Measurements from ENCODE around the gene SUSD5. TPM values are rescaled to one million over a fixed set of nuclear protein-coding genes. Genes with fewer than 3 reads are reported as not detected.
"Not testable (repeated sequence)": the region's sequence is repeated elsewhere in the genome, so short reads cannot be mapped to it uniquely, and the experiment has no call there.

The SUSD5 gene
- total RNA-seq, 8 experiments from 2014 or later, result 0.20 to 14.0 (median 0.77) TPM

DNA sequence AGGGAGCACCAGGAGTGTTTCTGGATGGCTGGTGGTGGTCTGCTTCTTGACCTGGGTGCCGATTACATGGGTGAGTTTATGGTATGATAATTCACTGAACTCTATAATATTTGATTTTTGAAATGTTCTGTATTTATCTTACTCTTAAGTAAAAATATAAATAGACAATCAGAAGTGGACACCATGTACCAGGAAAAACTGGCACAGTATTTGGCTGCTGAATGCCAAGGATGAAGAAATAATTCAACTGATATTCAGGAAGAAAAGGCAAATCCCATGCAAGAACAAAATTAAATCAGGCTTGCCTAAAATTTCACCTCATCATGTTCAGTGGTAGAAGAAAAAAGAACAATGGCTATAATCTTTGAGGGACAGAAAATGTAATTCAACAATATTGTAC is 53.2 kb downstream of the SUSD5 start:
- no peak overlapping the region for H3K4me3 ChIP-seq
- in situ Hi-C loops (cut with MboI; ENCODE audit: low pct_unique_long_range_greater_than_20kb in 2 of 9, low sequenced_read_pairs in 9 of 9, unreplicated experiment in 9 of 9), result no loop called here
- H3K4me1 ChIP-seq (replicated peaks in 1 of 2), result no peaks in the 10 kb centered on the region
- no peak for ATAC-seq (replicated peaks in 6 of 8)
- 80 to 100% (median 100%) methylated on average over 1 of the region's 1 CpG; no CpG with 5 or more reads in 4 of the 10 experiments for WGBS, 10 experiments
- no peak overlapping the region for H3K27ac ChIP-seq

DNA sequence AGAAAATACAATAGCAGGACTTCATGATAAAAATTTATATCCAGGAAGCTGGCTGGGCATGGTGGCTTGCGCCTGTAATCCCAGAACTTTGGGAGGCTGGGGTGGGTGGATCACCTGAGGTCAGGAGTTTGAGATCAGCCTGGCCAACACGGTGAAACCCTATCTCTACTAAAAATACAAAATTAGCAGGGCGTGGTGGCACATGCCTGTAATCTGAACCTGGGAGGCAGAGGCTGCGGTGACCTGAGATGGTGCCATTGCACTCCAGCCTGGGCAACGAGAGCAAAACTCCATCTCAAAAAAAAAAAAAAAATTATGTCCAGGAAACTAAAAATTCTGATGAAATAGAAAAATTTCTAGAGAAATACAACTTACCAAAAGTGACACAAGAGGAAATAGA is 56.0 kb downstream of the SUSD5 start:
- 20 to 86% (median 74%) methylated on average over 1 to 5 of the region's 5 CpGs for WGBS, 10 experiments
- in situ Hi-C loops (cut with MboI; ENCODE audit: low pct_unique_long_range_greater_than_20kb in 2 of 9, low sequenced_read_pairs in 9 of 9, unreplicated experiment in 9 of 9); H3K4me1 ChIP-seq (replicated peaks in 1 of 2); ATAC-seq (replicated peaks in 6 of 8); H3K4me3 ChIP-seq; H3K27ac ChIP-seq: not testable (repeated sequence)

DNA sequence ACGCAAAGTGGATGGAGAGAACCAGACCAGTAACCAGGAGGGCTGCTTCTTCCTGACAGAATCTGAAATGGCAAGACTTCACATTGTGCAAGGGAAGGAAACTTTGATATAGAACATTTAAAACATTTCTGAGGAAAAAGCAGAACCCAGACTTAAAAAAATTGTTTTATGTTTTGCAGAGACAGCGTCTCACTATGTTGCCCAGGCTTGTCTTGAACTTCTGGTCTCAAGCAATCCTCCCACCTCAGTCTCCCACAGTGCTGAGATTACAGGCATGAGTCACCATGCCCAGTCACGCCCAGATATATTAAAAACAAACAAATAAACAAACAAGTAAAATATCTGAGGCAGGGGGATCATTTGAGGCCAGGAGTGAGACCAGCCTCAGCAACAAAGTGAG is 58.6 kb downstream of the SUSD5 start:
- 43 to 100% (median 80%) methylated on average over 1 to 2 of the region's 3 CpGs; no CpG with 5 or more reads in 3 of the 10 experiments for WGBS, 10 experiments
- no peak overlapping the region for H3K27ac ChIP-seq
- no peak for ATAC-seq (replicated peaks in 6 of 8)
- H3K4me3 ChIP-seq, result no peak overlapping the region
- in situ Hi-C loops (cut with MboI; ENCODE audit: low pct_unique_long_range_greater_than_20kb in 2 of 9, low sequenced_read_pairs in 9 of 9, unreplicated experiment in 9 of 9), result no loop called here
- no peaks in the 10 kb centered on the region for H3K4me1 ChIP-seq (replicated peaks in 1 of 2)

- Histone ChIP-seq H3K4me3 (no peak overlapping the region), H3K27ac (no peak overlapping the region), H3K4me1 (replicated peaks in 1 of 2) (no peaks in the 10 kb centered on the region)
- ATAC-seq (replicated peaks in 6 of 8), result no peak
- in situ Hi-C loops (cut with MboI; ENCODE audit: low pct_unique_long_range_greater_than_20kb in 2 of 9, low sequenced_read_pairs in 9 of 9, unreplicated experiment in 9 of 9), result no loop called here
- WGBS, 10 experiments, result 59 to 100% (median 92%) methylated on average over 1 to 4 of the region's 4 CpGs; no CpG with 5 or more reads in 4 of the 10 experiments
Observed at GRCh38 chr3:33159234-33159633, 59.4 kb downstream of the SUSD5 start.

GRCh38 chr3:33155301-33155700 is 63.3 kb downstream of the SUSD5 start:
- no peak overlapping the region for H3K4me3 ChIP-seq
- 0 to 100% (median 72%) methylated on average over 1 to 3 of the region's 3 CpGs for WGBS, 10 experiments
- in situ Hi-C loops (cut with MboI; ENCODE audit: low pct_unique_long_range_greater_than_20kb in 2 of 9, low sequenced_read_pairs in 9 of 9, unreplicated experiment in 9 of 9), result no loop called here

GRCh38 chr3:33153782-33154181 is 64.8 kb downstream of the SUSD5 start:
- 20 to 100% (median 95%) methylated on average over 1 to 4 of the region's 4 CpGs; no CpG with 5 or more reads in 3 of the 10 experiments for WGBS, 10 experiments
- no peaks in the 10 kb centered on the region for H3K4me1 ChIP-seq (replicated peaks in 1 of 2)
- in situ Hi-C loops (cut with MboI; ENCODE audit: low pct_unique_long_range_greater_than_20kb in 2 of 9, low sequenced_read_pairs in 9 of 9, unreplicated experiment in 9 of 9), result no loop called here
- H3K27ac ChIP-seq, result no peak overlapping the region
- H3K4me3 ChIP-seq, result no peak overlapping the region
- no peak for ATAC-seq (replicated peaks in 6 of 8)

More at GRCh38 chr3:33155301-33155700, 63.3 kb downstream of the SUSD5 start:
- ATAC-seq (replicated peaks in 6 of 8), result peak in 2 of 8 experiments; percentile 22 to 55
- Histone ChIP-seq H3K4me1 (replicated peaks in 1 of 2) (no peaks in the 10 kb centered on the region), H3K27ac (no peak overlapping the region)

GRCh38 chr3:33152363-33153360 is 65.9 kb downstream of the SUSD5 start:
- WGBS, 10 experiments, result 70 to 100% (median 89%) methylated on average over 1 to 13 of the region's 19 CpGs; no CpG with 5 or more reads in 3 of the 10 experiments
- no peak for ATAC-seq (replicated peaks in 6 of 8)
- Histone ChIP-seq H3K4me1 (replicated peaks in 1 of 2) (no peaks in the 10 kb centered on the region), H3K27ac (no peak overlapping the region), H3K4me3 (no peak overlapping the region)
- in situ Hi-C loops (cut with MboI; ENCODE audit: low pct_unique_long_range_greater_than_20kb in 2 of 9, low sequenced_read_pairs in 9 of 9, unreplicated experiment in 9 of 9), result no loop called here

DNA sequence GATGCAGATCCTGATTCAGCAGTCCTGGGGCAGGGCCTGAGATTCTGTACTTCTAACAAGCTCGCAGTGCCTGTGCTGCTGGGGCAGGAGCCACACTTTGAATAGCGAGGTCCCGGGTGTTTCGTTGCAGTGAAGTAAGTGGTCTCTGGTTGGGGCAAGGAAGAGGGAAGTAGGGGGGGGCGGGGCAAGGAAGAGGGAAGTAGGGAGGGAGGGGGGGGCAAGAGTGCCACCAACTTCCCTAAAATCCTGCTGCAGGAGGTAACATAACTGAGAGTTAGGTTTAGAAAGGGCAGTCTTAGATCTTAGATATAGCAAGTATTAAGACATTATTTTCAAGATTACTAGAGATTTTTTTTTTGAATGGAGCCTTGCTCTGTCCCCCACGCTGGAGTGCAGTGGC is 69.3 kb downstream of the SUSD5 start:
- WGBS, 10 experiments, result 80 to 100% (median 95%) methylated on average over 1 to 2 of the region's 6 CpGs; no CpG with 5 or more reads in 6 of the 10 experiments
- Histone ChIP-seq H3K27ac (no peak overlapping the region), H3K4me3 (no peak overlapping the region), H3K4me1 (replicated peaks in 1 of 2) (no peaks in the 10 kb centered on the region)
- in situ Hi-C loops (cut with MboI; ENCODE audit: low pct_unique_long_range_greater_than_20kb in 2 of 9, low sequenced_read_pairs in 9 of 9, unreplicated experiment in 9 of 9), result loop anchor here in 5 of 9 experiments (25.0 kb wide), 3 partner anchors 213 to 638 kb away; partner anchors contain the start of gene PDCD6IP (in 1 of the 5)
- ATAC-seq (replicated peaks in 6 of 8), result no peak

- 21 to 96% (median 87%) methylated on average over 2 to 8 of the region's 8 CpGs for WGBS, 10 experiments
- Histone ChIP-seq H3K27ac (no peak overlapping the region), H3K4me1 (replicated peaks in 1 of 2) (no peaks in the 10 kb centered on the region), H3K4me3 (no peak overlapping the region)
- in situ Hi-C loops (cut with MboI; ENCODE audit: low pct_unique_long_range_greater_than_20kb in 2 of 9, low sequenced_read_pairs in 9 of 9, unreplicated experiment in 9 of 9), result loop anchor here in 5 of 9 experiments (25.0 kb wide), 3 partner anchors 215 to 640 kb away; partner anchors contain the start of gene PDCD6IP (in 1 of the 5)
- ATAC-seq (replicated peaks in 6 of 8), result peak in 2 of 8 experiments; percentile 39 to 47
Observed at GRCh38 chr3:33146791-33147445, 71.7 kb downstream of the SUSD5 start.

DNA sequence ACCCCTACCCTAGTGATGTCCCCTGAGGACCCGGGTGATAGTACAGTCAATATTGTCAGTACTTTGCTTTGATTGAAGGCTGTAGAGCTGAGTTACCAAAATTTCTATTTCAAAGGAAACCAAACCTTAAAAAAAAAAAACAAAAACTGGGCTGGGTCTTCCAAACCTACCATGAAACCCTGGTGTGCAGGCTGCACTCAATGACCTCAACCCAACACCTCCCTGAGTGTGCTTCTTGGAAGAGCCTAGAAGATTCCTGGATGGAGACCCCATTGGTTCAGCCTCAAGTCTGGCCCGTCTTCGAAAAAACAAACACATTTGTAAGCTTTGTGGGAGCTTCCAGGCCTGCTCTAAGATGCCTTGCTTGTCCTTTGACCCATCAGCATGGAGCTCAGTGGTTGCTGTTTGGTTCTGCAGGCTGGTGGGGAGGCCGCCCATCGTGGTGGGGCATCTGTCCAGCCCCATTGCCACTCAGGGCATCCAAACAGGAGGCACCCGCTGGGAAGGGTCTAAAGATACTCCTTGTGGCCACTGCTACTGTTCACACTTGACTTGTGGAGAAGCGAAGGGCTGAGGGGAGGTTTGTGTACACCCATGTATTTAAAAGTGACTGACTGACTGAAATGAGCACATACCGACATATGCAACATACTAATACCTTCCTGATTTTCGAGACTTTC is 72.6 kb downstream of the SUSD5 start:
- WGBS, 10 experiments, result 0 to 88% (median 80%) methylated on average over 1 to 8 of the region's 9 CpGs; no CpG with 5 or more reads in 3 of the 10 experiments
- in situ Hi-C loops (cut with MboI; ENCODE audit: low pct_unique_long_range_greater_than_20kb in 2 of 9, low sequenced_read_pairs in 9 of 9, unreplicated experiment in 9 of 9), result loop anchor here in 5 of 9 experiments (25.0 kb wide), 3 partner anchors 216 to 641 kb away; partner anchors contain the start of gene PDCD6IP (in 1 of the 5)
- Histone ChIP-seq H3K27ac (no peak overlapping the region), H3K4me3 (no peak overlapping the region), H3K4me1 (replicated peaks in 1 of 2) (no peaks in the 10 kb centered on the region)
- no peak for ATAC-seq (replicated peaks in 6 of 8)

DNA sequence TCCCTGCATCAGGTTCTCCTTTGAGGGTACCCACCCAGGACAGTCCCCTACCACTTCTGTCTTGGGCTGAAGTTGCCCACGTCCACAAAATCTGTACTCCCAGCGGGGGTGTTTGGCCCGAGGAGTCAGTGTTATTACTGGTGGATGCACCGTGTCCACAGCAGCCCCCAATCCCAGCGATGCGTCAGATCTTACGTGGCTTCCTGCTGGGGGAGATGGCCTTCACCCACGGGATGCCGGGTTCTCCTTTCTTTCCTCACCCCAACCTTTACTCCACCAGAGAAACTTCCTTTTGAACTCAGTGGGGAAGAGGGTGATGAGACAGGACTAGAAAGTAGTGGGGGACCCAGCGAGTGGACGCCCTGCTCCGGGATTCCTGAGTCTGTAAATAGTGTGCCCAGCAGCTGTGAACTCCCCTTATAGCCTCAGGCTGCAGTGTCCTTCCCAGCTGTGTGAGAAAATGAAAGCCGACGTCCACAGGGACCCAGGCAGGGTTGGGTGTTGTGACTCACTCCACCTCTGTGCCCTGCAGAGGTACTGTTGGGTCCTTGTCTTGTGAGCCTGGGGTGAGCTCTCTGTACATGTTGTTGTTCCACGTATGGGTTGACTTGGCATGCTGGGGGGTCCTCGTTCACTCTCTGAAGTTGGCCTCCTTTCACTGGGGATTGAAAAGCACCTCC is 73.2 kb downstream of the SUSD5 start:
- H3K27ac ChIP-seq, result no peak overlapping the region
- in situ Hi-C loops (cut with MboI; ENCODE audit: low pct_unique_long_range_greater_than_20kb in 2 of 9, low sequenced_read_pairs in 9 of 9, unreplicated experiment in 9 of 9), result loop anchor here in 5 of 9 experiments (25.0 kb wide), 3 partner anchors 217 to 642 kb away; partner anchors contain the start of gene PDCD6IP (in 1 of the 5)
- 83 to 100% (median 87%) methylated on average over 1 to 9 of the region's 16 CpGs; no CpG with 5 or more reads in 3 of the 10 experiments for WGBS, 10 experiments
- ATAC-seq (replicated peaks in 6 of 8), result no peak
- no peaks in the 10 kb centered on the region for H3K4me1 ChIP-seq (replicated peaks in 1 of 2)
- H3K4me3 ChIP-seq, result no peak overlapping the region

- WGBS, 10 experiments, result 100% methylated on average over 1 of the region's 1 CpG; no CpG with 5 or more reads in 9 of the 10 experiments
- Histone ChIP-seq H3K4me1 (replicated peaks in 1 of 2) (no peaks in the 10 kb centered on the region), H3K4me3 (no peak overlapping the region), H3K27ac (no peak overlapping the region)
- ATAC-seq (replicated peaks in 6 of 8), result peak in 1 of 8 experiments; percentile 28
- in situ Hi-C loops (cut with MboI; ENCODE audit: low pct_unique_long_range_greater_than_20kb in 2 of 9, low sequenced_read_pairs in 9 of 9, unreplicated experiment in 9 of 9), result loop anchor here in 5 of 9 experiments (25.0 kb wide), 3 partner anchors 218 to 643 kb away; partner anchors contain the start of gene PDCD6IP (in 1 of the 5)
Observed at GRCh38 chr3:33144433-33144832, 74.2 kb downstream of the SUSD5 start.
